Panc1 (cell line): ENCODE measurements around the gene TLL2. TPM values are rescaled to one million over a fixed set of nuclear protein-coding genes. Genes with fewer than 3 reads are reported as not detected.

Experiments used
- ATAC-seq: fragments of 200-7000 bp; cut with Tn5 transposase; 2 replicates; pipeline ENCODE4 v1.9.1; 2020; ENCODE audit warnings: mild to moderate bottlenecking, moderate library complexity
- BruUV-seq: library from RNA; stranded (reverse); fragments of 400-500 nt; replicated peaks from 2 replicates; lab custom pipeline; 2021; lab: Mats Ljungman, UMichigan
- CTCF ChIA-PET: fragments of 300-600 bp; sonication (Branson Sonifier 250); formaldehyde crosslinking; loops from one replicate; lab custom pipeline; 2022; ENCODE audit warnings: antibody characterized with exemption; lab: Charles Lee
- POLR2A ChIA-PET: fragments of 300-600 bp; sonication (Branson Sonifier 250); formaldehyde crosslinking; loops from one replicate; lab custom pipeline; 2022; ENCODE audit warnings: antibody characterized with exemption; lab: Charles Lee
- DNase-seq: peaks from one replicate; pipeline ENCODE4 v3.0.0-alpha.2; 2010; ENCODE audit warnings: low read depth, low spot score
- H3K27ac ChIP-seq: 2 replicates; pipeline ENCODE4 v1.5.1; 2011; ENCODE audit warnings: mild to moderate bottlenecking, low read length, inconsistent platforms
- H3K27me3 ChIP-seq: fragments of 200-500 bp; sonication (Bioruptor generic); 2 replicates; pipeline ENCODE4 v1.6.0; 2014; ENCODE audit warnings: low read length, inconsistent platforms; ENCODE audit not compliant: control insufficient read depth, insufficient read depth
- H3K36me3 ChIP-seq: fragments of 200-500 bp; sonication (Bioruptor generic); 2 replicates; pipeline ENCODE4 v1.5.1; 2014; ENCODE audit warnings: inconsistent platforms, mild to moderate bottlenecking, low read length, moderate library complexity; ENCODE audit not compliant: control insufficient read depth, insufficient read depth
- H3K4me1 ChIP-seq: 2 replicates; pipeline ENCODE4 v1.5.1; 2011; ENCODE audit warnings: inconsistent platforms, mild to moderate bottlenecking, low read length, moderate library complexity; ENCODE audit not compliant: control insufficient read depth, insufficient read depth
- H3K4me3 ChIP-seq, 2 experiments: 2 replicates each; pipeline ENCODE4 v1.5.1; 2011 to 2012; ENCODE audit warnings: low read depth in 2 of 2, low read length in 2 of 2, mild to moderate bottlenecking in 2 of 2, inconsistent platforms in 1 of 2, moderate library complexity in 1 of 2
- H3K9me3 ChIP-seq: fragments of 200-500 bp; sonication (Bioruptor generic); 2 replicates; pipeline ENCODE4 v1.5.1; 2014; ENCODE audit warnings: low read depth, mild to moderate bottlenecking, inconsistent platforms, low read length, moderate library complexity; ENCODE audit not compliant: control insufficient read depth, insufficient read depth
- CTCF ChIP-seq: fragments of 450-650 bp; IDR thresholded peaks from 2 replicates; pipeline ENCODE4 v1.5.1; 2017; ENCODE audit warnings: mild to moderate bottlenecking
- POLR2AphosphoS5 ChIP-seq: IDR thresholded peaks from 2 replicates; pipeline ENCODE4 v1.6.1; 2012; ENCODE audit warnings: mild to moderate bottlenecking, low read depth, low read length, moderate library complexity
- SIN3A ChIP-seq: IDR thresholded peaks from 2 replicates; pipeline ENCODE4 v1.6.1; 2012; ENCODE audit warnings: low read depth, mild to moderate bottlenecking, low read length, moderate library complexity, borderline replicate concordance; ENCODE audit not compliant: insufficient read depth
- TCF7L2 ChIP-seq: IDR thresholded peaks from 2 replicates; pipeline ENCODE4 v1.6.1; 2011; ENCODE audit warnings: mild to moderate bottlenecking, low read depth, low read length, inconsistent platforms
- in situ Hi-C: cut with HindIII; loops from 2 replicates; pipeline ENCODE4 v1.10.0; 2016; ENCODE audit warnings: low sequenced_read_pairs, low pct_unique_long_range_greater_than_20kb
- intact Hi-C: fragments of 100-400 bp; cut with micrococcal nuclease; formaldehyde crosslinking; loops from one replicate; pipeline ENCODE4 v1.10.0; 2022; ENCODE audit not compliant: unreplicated experiment
- total RNA-seq: library from RNA; stranded (reverse); gene quantifications from one replicate; pipeline ENCODE4 v1.2.1, GENCODE V29; 2021; ENCODE audit not compliant: unreplicated experiment
- TF ChIP-seq, protein P1 (sequence below), 2 experiments: IDR thresholded peaks; 2 replicates each; pipeline ENCODE4 v1.6.1; 2011 to 2012; ENCODE audit warnings: low read depth in 2 of 2, control low read depth in 1 of 2, low read length in 1 of 2, mild to moderate bottlenecking in 1 of 2, moderate library complexity in 1 of 2; ENCODE audit not compliant: insufficient read depth in 1 of 2

Gene TLL2
- total RNA-seq, 1 experiment from 2014 or later, result 0.64 TPM

DNA sequence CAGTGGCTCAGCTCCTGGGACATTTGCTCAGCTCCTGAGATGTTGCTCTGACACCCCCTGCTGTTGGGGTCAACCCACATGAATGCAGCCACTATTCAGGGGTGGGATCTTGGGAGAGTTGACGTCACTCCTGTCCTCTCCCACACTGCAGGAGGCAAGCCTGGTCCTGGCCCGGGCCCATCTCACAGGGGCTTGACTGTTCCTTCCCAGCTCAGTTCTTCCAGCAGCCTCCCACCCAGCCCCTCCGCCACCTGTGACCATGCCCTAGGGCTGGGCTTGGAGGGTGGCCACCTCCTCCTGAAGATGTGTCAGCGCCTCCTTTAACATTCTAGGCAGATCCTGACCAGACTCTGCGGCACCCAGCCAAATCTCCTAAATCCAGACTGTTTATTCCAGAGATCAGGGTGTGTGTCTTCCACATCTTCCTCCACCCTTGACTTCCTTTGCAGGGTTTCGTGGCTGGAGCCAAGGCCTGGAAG lies 135.9 kb downstream of the TLL2 start:
- Histone ChIP-seq H3K36me3 (no peaks in the 10 kb centered on the region), H3K27ac (no peak overlapping the region), H3K4me3 (no peak overlapping the region), H3K27me3 (0 out of 2 replicates have a peak, but pooled peaks cover 2% of the 10 kb centered on the region), H3K4me1 (peaks cover 4% of the 10 kb centered on the region), H3K9me3 (no peaks in the 10 kb centered on the region)
- ATAC-seq, result no peak
- no TSS peak for BruUV-seq
- intact Hi-C loops, result loop anchor here (5.0 to 10.0 kb wide), 2 partner anchors 134 to 267 kb away; partner anchors contain the start of gene TLL2
- in situ Hi-C loops, result no loop called here
- CTCF ChIA-PET, result interaction anchor here (1.1 kb wide), 2 partner anchors 14 to 133 kb away, joined by 3 read pairs; no protein-coding TSS in a partner anchor
- POLR2A ChIA-PET, result no interaction called here
- no peak for DNase-seq
- TF ChIP-seq, protein P1, sequence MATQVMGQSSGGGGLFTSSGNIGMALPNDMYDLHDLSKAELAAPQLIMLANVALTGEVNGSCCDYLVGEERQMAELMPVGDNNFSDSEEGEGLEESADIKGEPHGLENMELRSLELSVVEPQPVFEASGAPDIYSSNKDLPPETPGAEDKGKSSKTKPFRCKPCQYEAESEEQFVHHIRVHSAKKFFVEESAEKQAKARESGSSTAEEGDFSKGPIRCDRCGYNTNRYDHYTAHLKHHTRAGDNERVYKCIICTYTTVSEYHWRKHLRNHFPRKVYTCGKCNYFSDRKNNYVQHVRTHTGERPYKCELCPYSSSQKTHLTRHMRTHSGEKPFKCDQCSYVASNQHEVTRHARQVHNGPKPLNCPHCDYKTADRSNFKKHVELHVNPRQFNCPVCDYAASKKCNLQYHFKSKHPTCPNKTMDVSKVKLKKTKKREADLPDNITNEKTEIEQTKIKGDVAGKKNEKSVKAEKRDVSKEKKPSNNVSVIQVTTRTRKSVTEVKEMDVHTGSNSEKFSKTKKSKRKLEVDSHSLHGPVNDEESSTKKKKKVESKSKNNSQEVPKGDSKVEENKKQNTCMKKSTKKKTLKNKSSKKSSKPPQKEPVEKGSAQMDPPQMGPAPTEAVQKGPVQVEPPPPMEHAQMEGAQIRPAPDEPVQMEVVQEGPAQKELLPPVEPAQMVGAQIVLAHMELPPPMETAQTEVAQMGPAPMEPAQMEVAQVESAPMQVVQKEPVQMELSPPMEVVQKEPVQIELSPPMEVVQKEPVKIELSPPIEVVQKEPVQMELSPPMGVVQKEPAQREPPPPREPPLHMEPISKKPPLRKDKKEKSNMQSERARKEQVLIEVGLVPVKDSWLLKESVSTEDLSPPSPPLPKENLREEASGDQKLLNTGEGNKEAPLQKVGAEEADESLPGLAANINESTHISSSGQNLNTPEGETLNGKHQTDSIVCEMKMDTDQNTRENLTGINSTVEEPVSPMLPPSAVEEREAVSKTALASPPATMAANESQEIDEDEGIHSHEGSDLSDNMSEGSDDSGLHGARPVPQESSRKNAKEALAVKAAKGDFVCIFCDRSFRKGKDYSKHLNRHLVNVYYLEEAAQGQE (IDR thresholded peaks at IDR 0.05; ENCODE audit: insufficient read depth in 1 of 2, low read depth in 2 of 2, low read length in 1 of 2), result no peak
- TF ChIP-seq CTCF, result no peak
- TF ChIP-seq SIN3A, result no peak
- no peak for TF ChIP-seq TCF7L2
- no peak for TF ChIP-seq POLR2AphosphoS5

DNA sequence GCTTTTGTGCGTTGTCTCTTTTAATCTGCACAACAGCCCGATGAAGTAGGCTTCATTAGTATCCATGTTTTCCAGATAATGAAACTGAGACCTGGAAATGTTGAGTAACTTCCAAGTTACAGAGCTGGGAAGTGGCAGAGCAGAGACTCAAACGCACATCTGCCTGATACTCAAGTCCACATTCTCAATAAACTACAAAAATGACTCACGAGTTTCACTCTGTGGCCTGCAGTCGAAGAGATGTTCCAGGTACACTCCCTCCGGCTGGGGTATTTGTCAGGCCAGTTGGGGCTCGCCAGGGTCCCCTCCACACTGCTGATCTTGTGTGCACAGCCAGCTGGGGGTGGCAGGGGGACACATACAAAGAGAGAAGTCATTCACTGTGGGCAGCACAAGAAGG lies 137.2 kb downstream of the TLL2 start:
- DNase-seq (no peak), ATAC-seq (no peak)
- H3K4me3 ChIP-seq, result no peak overlapping the region
- ChIA-PET POLR2A (no interaction called here), CTCF (interaction anchor here (1.1 kb wide), 1 partner anchor 15 kb away, joined by 3 read pairs; no protein-coding TSS in a partner anchor)
- 0 out of 2 replicates have a peak, but pooled peaks cover 2% of the 10 kb centered on the region for H3K27me3 ChIP-seq
- peaks cover 4% of the 10 kb centered on the region for H3K4me1 ChIP-seq
- H3K9me3 ChIP-seq, result no peaks in the 10 kb centered on the region
- TF ChIP-seq SIN3A (no peak), POLR2AphosphoS5 (no peak), TCF7L2 (no peak), CTCF (no peak)
- TF ChIP-seq, protein P1 (IDR thresholded peaks at IDR 0.05; ENCODE audit: insufficient read depth in 1 of 2, low read depth in 2 of 2, low read length in 1 of 2), result no peak
- no peak overlapping the region for H3K27ac ChIP-seq
- H3K36me3 ChIP-seq, result no peaks in the 10 kb centered on the region
- intact Hi-C loops, result loop anchor here (5.0 to 10.0 kb wide), 2 partner anchors 136 to 268 kb away; partner anchors contain the start of gene TLL2
- BruUV-seq, result no TSS peak
- in situ Hi-C loops, result no loop called here
